ENCODE data around the gene DCDC1. TPM values are rescaled to one million over a fixed set of nuclear protein-coding genes. Genes with fewer than 3 reads are reported as not detected.

The DCDC1 gene
- total RNA-seq, 1 donor from 2014 or later = not detected

DNA sequence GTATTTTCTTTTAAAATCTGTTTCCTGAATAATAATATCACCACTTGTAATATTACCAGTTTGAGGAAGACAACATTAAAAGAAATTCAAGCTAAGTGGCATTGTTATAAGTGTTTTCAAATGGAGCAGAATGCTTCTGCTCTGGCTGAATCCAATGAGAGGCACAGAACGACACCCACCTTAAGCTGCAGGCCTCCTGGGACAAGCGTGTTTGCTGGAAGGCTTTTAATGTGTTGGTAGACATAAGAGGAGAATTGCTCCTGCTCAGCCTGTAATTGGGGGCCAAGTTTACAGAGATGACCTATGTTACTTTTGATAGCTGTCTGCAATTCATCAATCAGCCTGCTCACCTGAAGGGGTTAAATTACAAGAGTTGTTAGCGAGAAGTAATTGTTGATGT lies 242.2 kb downstream of the DCDC1 start:
- POLR2A ChIA-PET = no interaction called here
- no peaks in the 10 kb centered on the region for H3K4me1 Mint-ChIP-seq
- no peak for TF ChIP-seq CTCF (IDR thresholded peaks at IDR 0.05)
- H3K9me3 Mint-ChIP-seq = peaks cover 7% of the 10 kb centered on the region
- H3K4me3 Mint-ChIP-seq = no peak overlapping the region
- ATAC-seq (ENCODE audit: low read depth) (no peak), DNase-seq (no peak)
- no peak overlapping the region for H3K27ac Mint-ChIP-seq
- no peaks in the 10 kb centered on the region for H3K27me3 Mint-ChIP-seq
- intact Hi-C loops (cut with micrococcal nuclease) = no loop called here
- CTCF ChIA-PET = no interaction called here
- no peaks in the 10 kb centered on the region for H3K36me3 Mint-ChIP-seq (ENCODE audit: low read depth)

DNA sequence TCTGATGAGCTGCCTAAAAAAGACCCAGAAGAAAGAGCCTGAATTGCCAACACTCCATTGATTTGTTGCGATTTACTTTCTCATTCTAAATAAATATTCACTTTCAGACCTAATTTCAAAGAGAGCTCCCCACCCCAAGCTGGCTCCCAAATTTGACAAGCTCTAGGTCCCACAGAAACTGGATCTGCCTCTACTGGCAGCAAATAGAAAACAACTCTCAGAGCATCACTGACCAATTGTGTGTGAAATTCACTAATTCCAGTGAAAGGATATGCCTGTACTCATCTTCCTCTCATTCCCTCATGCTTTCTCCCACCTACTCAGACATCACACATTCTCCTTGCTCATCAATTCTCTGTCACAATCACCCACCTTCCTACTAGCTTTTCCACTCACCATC lies 249.1 kb downstream of the DCDC1 start:
- ChIA-PET POLR2A (no interaction called here), CTCF (no interaction called here)
- DNase-seq (no peak), ATAC-seq (ENCODE audit: low read depth) (no peak)
- Mint-ChIP-seq H3K36me3 (ENCODE audit: low read depth) (no peaks in the 10 kb centered on the region), H3K4me1 (no peaks in the 10 kb centered on the region), H3K27me3 (no peaks in the 10 kb centered on the region), H3K27ac (no peak overlapping the region), H3K4me3 (no peak overlapping the region), H3K9me3 (peaks cover 4% of the 10 kb centered on the region)
- TF ChIP-seq CTCF (IDR thresholded peaks at IDR 0.05) = no peak
- intact Hi-C loops (cut with micrococcal nuclease) = no loop called here

DNA sequence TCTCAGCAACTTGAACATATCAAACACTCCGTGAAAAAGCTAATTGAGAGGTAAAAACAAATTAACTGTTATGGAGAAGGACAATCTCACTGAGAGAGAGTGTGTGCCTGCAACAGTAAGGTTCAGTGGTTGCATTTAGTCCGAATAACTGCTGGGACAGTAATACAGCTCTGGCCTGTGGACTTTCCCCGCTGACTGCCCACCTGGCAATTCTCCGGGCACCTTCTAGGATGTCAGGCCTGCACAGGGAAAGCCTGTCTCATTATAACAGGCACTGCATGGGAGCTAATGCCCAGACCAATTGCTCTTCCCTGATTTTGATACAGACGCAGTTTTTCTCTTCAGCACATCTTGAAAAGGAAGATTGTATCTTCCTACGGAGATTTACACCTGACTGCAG lies 251.0 kb downstream of the DCDC1 start:
- ATAC-seq (ENCODE audit: low read depth) = no peak
- Mint-ChIP-seq H3K36me3 (ENCODE audit: low read depth) (no peaks in the 10 kb centered on the region), H3K27me3 (no peaks in the 10 kb centered on the region), H3K4me3 (no peak overlapping the region), H3K27ac (no peak overlapping the region), H3K4me1 (no peaks in the 10 kb centered on the region), H3K9me3 (peaks cover 2% of the 10 kb centered on the region)
- POLR2A ChIA-PET = no interaction called here
- intact Hi-C loops (cut with micrococcal nuclease) = no loop called here
- no peak for TF ChIP-seq CTCF (IDR thresholded peaks at IDR 0.05)
- no peak for DNase-seq
- CTCF ChIA-PET = no interaction called here

- ChIA-PET CTCF (no interaction called here), POLR2A (no interaction called here)
- no peak overlapping the region for H3K4me3 Mint-ChIP-seq
- no peaks in the 10 kb centered on the region for H3K27me3 Mint-ChIP-seq
- no peak overlapping the region for H3K27ac Mint-ChIP-seq
- TF ChIP-seq CTCF (IDR thresholded peaks at IDR 0.05) = no peak
- no peaks in the 10 kb centered on the region for H3K36me3 Mint-ChIP-seq (ENCODE audit: low read depth)
- ATAC-seq (ENCODE audit: low read depth) (no peak), DNase-seq (no peak)
- H3K4me1 Mint-ChIP-seq = no peaks in the 10 kb centered on the region
- intact Hi-C loops (cut with micrococcal nuclease) = no loop called here
- H3K9me3 Mint-ChIP-seq = no peaks in the 10 kb centered on the region
Observed at GRCh38 chr11:31117038-31117437, 252.5 kb downstream of the DCDC1 start.

- DNase-seq (no peak), ATAC-seq (ENCODE audit: low read depth) (no peak)
- Mint-ChIP-seq H3K9me3 (no peaks in the 10 kb centered on the region), H3K27me3 (no peaks in the 10 kb centered on the region), H3K4me3 (no peak overlapping the region), H3K4me1 (no peaks in the 10 kb centered on the region), H3K27ac (no peak overlapping the region), H3K36me3 (ENCODE audit: low read depth) (no peaks in the 10 kb centered on the region)
- TF ChIP-seq CTCF (IDR thresholded peaks at IDR 0.05) = no peak
- intact Hi-C loops (cut with micrococcal nuclease) = no loop called here
- POLR2A ChIA-PET = no interaction called here
- CTCF ChIA-PET = no interaction called here
Observed at GRCh38 chr11:31114442-31114841, 255.1 kb downstream of the DCDC1 start.

All from activated B cell treated with CpG ODN at 0.5 μM for 24 hours (primary cell).